ENCODE measurements around the gene OSM.

DNA sequence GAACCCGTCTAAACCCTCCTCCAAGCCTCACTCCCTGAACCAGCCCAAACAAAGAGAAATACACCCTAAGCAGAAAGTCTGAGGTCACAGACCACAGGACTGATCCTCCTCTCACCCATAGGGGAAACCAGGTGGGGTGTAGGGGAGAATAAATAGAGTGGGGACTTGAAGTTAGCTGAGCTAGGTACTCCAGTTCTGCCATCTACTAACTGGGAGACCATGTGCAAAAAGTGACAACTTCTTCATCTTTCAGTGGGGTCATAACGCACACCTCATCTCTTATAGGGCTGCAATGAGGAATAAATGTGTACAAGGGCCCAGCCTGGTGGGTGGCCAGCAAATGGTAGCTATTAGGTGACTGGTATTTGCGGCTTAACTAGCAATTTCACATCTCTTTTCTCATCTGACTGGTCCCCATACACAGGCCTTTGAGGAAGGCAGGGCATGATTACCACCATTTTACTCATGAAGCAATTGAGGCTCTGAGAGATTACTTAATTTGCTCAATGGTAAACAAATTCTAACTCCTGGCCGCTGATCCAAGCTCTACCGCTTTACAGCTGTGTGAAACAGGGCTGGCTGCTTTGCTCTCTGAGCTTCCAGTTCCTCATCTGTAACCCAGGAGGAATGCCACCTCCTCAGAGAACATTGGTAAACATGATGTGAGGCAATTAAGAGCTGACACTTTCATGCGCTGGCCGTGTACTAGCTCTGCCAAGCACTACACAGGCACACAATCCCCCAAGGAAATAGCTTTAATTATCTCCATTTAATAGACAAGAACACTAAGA, 43.5 kb upstream of the OSM start:
- TF ChIP-seq CTCF (IDR thresholded peaks at IDR 0.05) (no peak), NRF1 (IDR thresholded peaks at IDR 0.05; ENCODE audit: low read depth, low read length) (no peak)

All from SK-N-SH (cell line).